CD4-positive, alpha-beta T cell treated with Interleukin-17A for 1 hour (primary cell): ENCODE results near the gene RNF41.
"Not testable (repeated sequence)": the region's sequence is repeated elsewhere in the genome, so short reads cannot be mapped to it uniquely, and the experiment has no call there.

Experiments used
- DNase-seq: peaks from one replicate; pipeline ENCODE4 v3.0.0-alpha.2; 2020

Gene RNF41

GRCh38 chr12:56163533-56164344, 58.0 kb downstream of the RNF41 start:
- DNase-seq = peak; percentile 27

- peak; percentile 35 for DNase-seq
These were observed 59.0 kb downstream of the RNF41 start for GRCh38 chr12:56162468-56163290.

GRCh38 chr12:56161690-56162351, 59.9 kb downstream of the RNF41 start:
- no peak for DNase-seq

- DNase-seq = no peak
These were observed 60.6 kb downstream of the RNF41 start for GRCh38 chr12:56160894-56161689.

GRCh38 chr12:56160193-56160763, 61.4 kb downstream of the RNF41 start:
- DNase-seq = peak; percentile 79

GRCh38 chr12:56159482-56160192, 62.1 kb downstream of the RNF41 start:
- peak; percentile 25 for DNase-seq

GRCh38 chr12:56158926-56159461, 62.7 kb downstream of the RNF41 start:
- DNase-seq = peak; percentile 42

- peak; percentile 96 for DNase-seq
These were observed 63.4 kb downstream of the RNF41 start, which contains the start of gene MYL6 for GRCh38 chr12:56158029-56158925. MYL6 (plus strand) TSS chr12:56158359; CDS start chr12:56158402, 43 bp downstream.

GRCh38 chr12:56157201-56158028, 64.3 kb downstream of the RNF41 start:
- peak; percentile 77 for DNase-seq

GRCh38 chr12:56156464-56157200, 65.1 kb downstream of the RNF41 start:
- not testable (repeated sequence) for DNase-seq

GRCh38 chr12:56155256-56155845, 66.4 kb downstream of the RNF41 start:
- no peak for DNase-seq

- no peak for DNase-seq
These were observed 66.9 kb downstream of the RNF41 start for GRCh38 chr12:56154818-56155217.

GRCh38 chr12:56154246-56154771, 67.4 kb downstream of the RNF41 start:
- DNase-seq = no peak

- no peak for DNase-seq
These were observed 68.0 kb downstream of the RNF41 start for GRCh38 chr12:56153678-56154065.

- DNase-seq = no peak
These were observed 68.7 kb downstream of the RNF41 start for GRCh38 chr12:56152756-56153677.
